Bone marrow (tissue), 2 donors: ENCODE measurements around the gene SLC38A1.
A peak's percentile ranks its signal among the peaks of the same experiment; 100 is the strongest.
"Not testable (repeated sequence)": the region's sequence is repeated elsewhere in the genome, so short reads cannot be mapped to it uniquely, and the experiment has no call there.

ENCODE experiments used
- DNase-seq, 2 donors: peaks; one replicate each; lab custom pipeline; 2025; lab: John Stamatoyannopoulos, UW

SLC38A1 gene

GRCh38 chr12:46206471-46206870 is 62.4 kb downstream of the SLC38A1 start:
- no peak for DNase-seq

DNA sequence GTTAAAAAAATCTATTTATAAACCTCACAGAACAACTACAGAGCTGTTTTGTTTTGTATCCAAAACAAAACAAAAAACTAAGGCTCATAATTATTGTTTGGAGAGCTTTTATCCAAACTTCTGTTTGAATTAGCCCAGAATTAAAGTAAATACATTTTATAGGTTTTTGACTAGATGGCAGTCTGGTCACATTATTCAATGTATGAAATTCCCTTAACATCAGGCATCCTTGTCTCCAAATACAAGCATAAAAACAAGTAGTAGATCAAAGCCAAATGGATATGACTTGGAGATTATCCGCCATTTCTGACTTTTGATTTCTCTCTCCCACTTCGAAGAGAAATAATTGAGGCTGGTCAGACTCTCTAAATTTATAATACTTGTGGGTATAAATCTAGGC is 63.5 kb downstream of the SLC38A1 start:
- no peak for DNase-seq

DNA sequence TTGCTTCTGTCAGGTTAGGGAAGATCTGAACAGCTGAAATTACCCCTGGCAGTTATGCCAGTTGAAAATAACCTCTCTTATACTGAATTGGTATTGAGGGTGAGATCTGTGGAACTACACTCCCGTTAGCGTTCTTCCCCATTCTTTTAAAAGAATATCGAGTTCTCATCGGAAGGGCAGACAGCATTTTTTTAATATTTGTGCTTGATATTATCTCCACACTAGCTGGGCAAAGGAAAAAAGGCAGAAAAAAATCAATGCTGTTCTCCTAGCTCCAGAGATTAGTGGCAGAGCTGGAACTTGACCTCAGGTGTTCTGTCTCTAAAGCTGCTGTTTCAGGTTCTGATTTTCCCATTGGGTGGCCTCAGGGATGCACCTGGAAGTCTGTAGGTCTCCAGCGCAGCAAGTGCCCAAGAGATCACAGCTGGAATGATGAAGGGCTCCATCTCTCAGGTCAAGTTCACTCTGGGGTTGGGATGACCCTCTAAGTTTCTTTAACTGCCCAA is 67.5 kb downstream of the SLC38A1 start:
- no peak for DNase-seq

DNA sequence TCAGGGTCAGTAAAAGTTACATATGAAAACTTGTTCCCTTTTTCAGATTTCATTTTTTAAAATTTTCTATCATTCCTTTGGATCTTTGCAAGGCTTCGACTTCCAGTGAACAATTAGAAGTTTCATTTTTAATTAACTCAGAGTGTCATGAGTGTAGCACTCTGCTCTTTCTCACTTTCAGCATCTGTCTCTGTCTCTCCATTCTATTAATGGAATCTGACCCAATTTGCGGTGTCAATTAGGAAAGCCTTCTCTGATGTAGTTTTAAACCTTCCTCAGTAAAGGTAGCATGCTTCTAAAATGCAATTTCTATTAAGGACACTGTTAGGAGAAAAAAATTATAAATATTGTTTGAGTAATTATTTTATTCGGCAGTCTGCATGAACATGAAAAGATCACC is 68.3 kb downstream of the SLC38A1 start:
- no peak for DNase-seq

- no peak for DNase-seq
Measured at GRCh38 chr12:46198913-46199312, 69.9 kb downstream of the SLC38A1 start.

DNA sequence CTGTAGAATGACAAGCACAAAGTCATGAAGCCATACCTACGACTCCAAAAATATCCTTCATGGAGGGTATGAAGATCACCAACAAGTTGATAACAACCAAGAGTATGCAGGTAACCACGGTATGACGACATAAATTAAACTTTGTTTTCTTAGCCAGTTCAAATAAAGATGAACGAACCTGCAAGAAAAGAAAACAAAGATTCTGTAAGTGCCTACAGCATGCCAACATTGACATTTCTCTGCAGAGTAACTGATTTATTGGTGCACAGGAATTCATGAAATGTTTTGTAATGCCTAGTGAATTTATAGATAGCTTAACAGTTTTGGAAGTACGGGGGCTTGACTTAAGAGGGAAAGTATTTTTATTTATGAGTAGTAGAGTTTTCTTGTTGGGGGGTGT is 71.0 kb downstream of the SLC38A1 start:
- no peak for DNase-seq

DNA sequence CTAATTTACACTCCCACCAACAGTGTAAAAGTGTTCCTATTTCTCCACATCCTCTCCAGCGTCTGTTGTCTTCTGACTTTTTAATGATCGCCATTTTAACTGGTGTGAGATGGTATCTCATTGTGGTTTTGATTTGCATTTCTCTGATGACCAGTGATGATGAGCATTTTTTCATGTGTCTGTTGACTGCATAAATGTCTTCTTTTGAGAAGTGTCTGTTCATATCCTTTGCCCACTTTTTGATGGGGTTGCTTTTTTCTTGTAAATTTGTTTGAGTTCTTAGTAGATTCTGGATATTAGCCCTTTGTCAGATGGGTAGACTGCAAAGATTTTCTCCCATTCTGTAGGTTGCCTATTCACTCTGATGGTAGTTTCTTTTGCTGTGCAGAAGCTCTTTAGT is 78.3 kb downstream of the SLC38A1 start:
- not testable (repeated sequence) for DNase-seq

- no peak for DNase-seq
Measured at GRCh38 chr12:46188170-46188569, 80.7 kb downstream of the SLC38A1 start.

DNA sequence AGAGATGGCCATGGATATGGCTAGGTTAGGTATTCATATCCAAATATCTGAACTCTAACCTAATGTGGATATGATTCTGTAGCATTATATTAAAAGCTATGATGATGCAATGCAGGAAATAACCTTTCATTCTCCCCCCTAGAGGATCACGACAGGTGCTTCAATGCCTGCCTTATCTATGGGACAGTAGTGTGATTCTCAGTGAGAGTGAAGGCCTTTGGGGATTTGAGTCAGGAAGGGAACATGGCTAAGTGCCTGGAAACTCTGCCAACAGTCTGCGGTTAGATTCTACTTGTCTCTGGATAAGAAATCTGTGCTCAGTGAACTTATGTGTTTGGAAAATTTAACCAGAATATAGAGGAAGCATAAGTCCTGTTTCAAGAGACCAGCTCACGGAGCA is 81.8 kb downstream of the SLC38A1 start:
- DNase-seq = no peak

DNA sequence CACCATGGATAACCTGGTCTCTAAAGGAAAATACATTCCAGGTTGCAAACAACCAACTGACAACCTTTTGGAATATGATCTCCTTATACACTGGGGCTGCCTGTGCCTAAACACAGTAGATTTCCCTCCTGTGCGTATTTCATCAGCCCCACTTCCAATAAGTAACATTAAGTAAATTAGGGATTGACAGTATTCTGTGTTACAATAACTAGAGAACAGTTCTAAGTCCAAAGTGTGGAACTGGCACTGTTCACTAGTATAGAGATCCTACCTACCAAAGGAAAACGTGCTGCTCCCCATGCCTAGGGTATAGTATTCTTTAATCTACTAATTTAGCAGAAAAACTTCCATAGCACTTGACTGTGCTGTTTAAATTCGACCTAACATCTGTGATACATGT is 82.8 kb downstream of the SLC38A1 start:
- DNase-seq = no peak

DNA sequence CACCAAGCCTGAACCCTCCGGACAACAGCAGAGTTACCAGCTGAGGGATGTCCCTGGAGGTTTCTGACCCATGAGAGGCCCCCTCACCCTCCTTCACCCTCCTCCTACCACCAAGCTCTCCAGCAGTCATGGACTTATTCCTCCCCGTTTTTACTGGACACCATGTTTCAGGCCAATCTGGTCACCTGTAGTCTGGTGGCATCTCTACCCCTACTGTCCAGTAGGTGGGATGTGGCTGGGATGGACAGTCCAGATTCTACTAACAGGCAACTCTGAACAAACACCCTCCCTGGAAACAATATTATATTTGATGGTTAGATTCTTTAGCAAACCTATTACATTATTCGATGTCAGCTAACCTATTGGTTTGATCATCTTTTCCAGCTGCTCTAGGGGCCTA is 83.2 kb downstream of the SLC38A1 start:
- no peak for DNase-seq

GRCh38 chr12:46184798-46185595 is 83.8 kb downstream of the SLC38A1 start:
- no peak for DNase-seq

GRCh38 chr12:46183112-46183511 is 85.7 kb downstream of the SLC38A1 start:
- DNase-seq = no peak

GRCh38 chr12:46181465-46181864 is 87.4 kb downstream of the SLC38A1 start:
- DNase-seq = no peak

- no peak for DNase-seq
Measured at GRCh38 chr12:46179693-46180452, 89.0 kb downstream of the SLC38A1 start.

DNA sequence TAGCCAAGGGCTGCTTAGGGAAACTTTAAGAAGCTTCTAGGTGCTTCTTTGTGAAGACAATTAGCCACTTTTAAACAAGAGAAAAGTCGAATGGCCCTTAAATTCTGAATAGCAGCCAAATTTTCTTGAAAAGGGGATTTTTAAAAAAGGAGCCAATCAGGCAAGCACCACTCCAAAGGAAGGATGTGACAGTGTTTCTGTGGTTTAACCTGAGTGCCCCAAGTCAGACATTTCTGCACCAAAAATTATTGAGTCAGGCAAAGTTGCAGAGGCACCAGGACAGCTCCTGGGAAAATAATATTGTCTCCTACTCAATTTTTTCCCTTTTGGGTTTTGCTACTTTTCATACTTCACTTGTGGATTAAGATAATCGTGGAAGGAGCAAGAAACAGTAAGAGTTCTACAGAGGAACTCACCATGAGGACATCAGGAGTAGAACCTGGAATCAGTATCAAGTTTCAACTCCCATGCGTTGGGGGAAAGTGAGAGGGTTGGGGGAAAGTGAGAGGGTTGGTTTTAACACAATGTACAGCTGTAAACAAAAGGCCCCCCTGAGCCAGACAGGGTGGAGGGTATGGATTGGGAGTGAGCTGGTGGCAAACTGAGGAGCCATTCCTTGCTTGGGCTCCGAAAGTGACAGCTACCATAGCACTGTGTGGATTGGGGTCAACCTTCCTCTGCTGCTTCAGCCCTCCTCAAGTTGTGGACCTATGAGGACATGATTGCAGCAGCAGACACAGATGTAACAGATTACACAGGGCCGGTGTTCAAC is 90.8 kb downstream of the SLC38A1 start:
- DNase-seq = peak in 1 of 2 donors; percentile 15

DNA sequence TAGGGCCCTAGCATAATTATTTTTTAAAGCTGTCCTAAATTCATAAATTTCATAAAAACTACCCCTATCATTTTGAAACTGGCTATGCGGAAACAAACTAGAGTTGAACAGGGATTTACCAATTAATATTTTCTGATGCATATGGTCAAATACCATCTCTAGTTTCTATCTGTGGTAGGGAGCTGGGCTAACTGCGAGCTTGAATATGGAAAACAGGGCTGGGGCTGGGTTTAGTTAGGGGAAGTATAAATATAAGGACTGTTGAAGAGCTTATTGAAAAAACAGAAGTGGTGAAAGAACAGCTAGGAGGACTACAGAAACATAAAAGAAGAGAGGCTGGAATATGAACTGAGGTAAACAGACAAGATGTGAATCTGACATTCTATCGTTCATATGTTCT is 91.8 kb downstream of the SLC38A1 start:
- peak in 1 of 2 donors; percentile 51 for DNase-seq

DNA sequence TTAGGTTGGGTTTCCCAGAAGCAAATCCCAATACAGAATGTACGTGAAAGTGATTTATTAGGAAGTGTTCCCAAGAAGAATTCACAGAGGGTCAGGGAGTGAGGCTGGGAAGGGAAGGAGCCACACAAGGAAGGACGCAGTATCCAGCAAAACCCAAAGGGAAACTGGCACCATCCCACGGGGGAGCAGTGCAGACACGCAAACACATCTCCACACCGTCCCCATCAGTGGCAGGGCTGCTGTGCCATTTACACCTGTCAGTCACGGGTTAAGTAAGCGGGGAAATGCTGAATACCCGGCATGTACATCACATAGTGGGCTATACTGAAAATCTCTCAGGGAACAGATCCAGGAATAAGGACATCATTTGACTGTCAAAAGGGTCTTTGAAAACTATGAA is 93.9 kb downstream of the SLC38A1 start:
- no peak for DNase-seq

- peak in 1 of 2 donors; percentile 14 for DNase-seq
Measured at GRCh38 chr12:46174061-46174662, 94.7 kb downstream of the SLC38A1 start.

DNA sequence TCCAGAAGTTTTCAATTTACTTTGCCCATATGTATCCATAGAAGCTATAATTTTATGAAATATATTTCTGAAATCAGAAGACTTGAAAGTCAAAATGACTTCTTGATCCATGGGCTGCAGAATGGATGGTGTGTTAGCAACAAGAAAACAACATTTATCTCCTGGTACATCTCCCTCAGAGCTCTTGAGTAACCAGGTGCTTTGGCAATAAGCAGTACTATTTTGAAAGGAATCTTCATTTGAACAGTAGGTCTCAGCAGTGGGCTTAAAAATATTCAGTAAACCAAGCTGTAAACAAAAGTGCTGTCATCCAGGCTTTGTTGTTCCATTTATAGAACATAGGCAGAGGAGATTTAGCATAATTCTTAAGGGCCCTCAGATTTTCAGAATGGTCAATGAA is 100.4 kb downstream of the SLC38A1 start:
- DNase-seq = no peak

DNA sequence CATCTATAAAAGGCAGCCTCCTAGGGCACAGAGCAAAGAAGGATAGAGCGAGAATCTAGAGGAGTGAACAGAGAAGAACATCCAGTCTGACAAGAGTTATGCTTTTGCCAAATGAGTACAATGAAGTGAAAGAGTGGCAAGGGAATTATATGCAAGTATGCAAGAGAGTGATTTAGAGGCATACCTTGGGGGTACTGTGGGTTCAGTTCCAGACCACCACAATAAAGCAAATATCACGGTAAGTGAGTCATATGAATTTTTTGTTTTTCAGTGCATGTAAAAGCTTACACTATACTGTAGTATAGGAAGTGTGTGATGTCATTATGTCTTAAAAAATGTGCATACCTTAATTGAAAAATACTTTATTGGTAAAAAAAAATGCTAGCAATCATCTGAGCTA is 101.4 kb downstream of the SLC38A1 start:
- no peak for DNase-seq

DNA sequence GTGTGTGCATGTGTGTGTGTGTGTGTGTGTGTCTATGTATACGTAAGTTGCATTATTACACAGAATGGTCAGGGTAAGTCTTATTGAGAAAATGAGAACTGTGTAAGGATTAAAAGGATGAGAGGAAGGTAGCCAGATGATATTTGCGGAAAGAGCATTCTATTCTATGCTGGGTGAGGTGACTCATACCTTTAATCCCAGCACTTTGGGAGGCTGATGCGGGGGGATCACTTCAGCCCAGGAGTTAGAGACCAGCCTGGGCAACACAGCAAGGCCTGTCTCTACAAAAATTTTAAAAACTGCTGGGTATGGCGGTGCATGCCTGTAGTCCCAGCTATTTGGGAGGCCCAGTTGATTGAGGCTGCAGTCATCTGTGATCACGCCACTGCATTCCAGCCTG is 103.7 kb downstream of the SLC38A1 start:
- DNase-seq = no peak
